Esophagus muscularis mucosa (tissue), 3 donors: Measurements from ENCODE around the gene ARID2.

Experiments
- POLR2A ChIP-seq: fragments of 450-650 bp; IDR thresholded peaks from one replicate; pipeline ENCODE4 v1.6.1; 2017; ENCODE audit warnings: antibody characterized with exemption, moderate library complexity, mild to moderate bottlenecking, low read depth
- TF ChIP-seq, protein P1 (sequence below), 3 experiments: fragments of 200-600 bp in 2 of 3; fragments of 450-650 bp in 1 of 3; sonication (generic) in 2 of 3; IDR thresholded peaks; one replicate each; pipeline ENCODE4 v1.5.1; 2017 to 2019; ENCODE audit warnings: antibody characterized with exemption in 3 of 3, mild to moderate bottlenecking in 2 of 3, moderate library complexity in 1 of 3

DNA sequence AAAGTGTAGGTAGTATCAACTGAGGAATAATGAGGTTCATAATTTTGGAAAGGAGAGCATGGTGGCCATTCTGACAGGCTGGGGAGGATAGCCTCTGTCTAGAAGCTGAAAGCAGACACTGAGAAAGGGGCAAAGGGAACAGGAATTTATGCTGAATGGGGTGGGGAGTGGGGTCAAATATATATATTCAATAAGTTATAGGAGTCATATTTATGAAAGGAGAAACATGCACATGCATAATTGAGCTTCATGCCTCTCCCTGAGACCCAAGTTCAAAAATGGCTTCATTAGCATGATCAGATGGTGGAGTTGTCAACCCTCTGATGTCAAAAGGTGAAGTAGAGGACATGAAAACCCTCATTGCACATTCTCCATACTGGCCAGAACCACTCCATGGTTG is 33.9 kb upstream of the ARID2 start:
- TF ChIP-seq, protein P1, sequence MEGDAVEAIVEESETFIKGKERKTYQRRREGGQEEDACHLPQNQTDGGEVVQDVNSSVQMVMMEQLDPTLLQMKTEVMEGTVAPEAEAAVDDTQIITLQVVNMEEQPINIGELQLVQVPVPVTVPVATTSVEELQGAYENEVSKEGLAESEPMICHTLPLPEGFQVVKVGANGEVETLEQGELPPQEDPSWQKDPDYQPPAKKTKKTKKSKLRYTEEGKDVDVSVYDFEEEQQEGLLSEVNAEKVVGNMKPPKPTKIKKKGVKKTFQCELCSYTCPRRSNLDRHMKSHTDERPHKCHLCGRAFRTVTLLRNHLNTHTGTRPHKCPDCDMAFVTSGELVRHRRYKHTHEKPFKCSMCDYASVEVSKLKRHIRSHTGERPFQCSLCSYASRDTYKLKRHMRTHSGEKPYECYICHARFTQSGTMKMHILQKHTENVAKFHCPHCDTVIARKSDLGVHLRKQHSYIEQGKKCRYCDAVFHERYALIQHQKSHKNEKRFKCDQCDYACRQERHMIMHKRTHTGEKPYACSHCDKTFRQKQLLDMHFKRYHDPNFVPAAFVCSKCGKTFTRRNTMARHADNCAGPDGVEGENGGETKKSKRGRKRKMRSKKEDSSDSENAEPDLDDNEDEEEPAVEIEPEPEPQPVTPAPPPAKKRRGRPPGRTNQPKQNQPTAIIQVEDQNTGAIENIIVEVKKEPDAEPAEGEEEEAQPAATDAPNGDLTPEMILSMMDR (IDR thresholded peaks at IDR 0.05): no peak
- TF ChIP-seq POLR2A: no peak
